SK-N-DZ (cell line): ENCODE measurements around the gene GOLGA1. TPM values are rescaled to one million over a fixed set of nuclear protein-coding genes. Genes with fewer than 3 reads are reported as not detected.
"Not testable (repeated sequence)": the region's sequence is repeated elsewhere in the genome, so short reads cannot be mapped to it uniquely, and the experiment has no call there.

Experiments
- DNase-seq: peaks from one replicate; pipeline ENCODE4 v3.0.0-alpha.2; 2015; ENCODE audit warnings: low spot score
- polyA plus RNA-seq, 2 experiments: library from polyadenylated mRNA; depleted of rRNA; stranded (reverse); fragments of >200 nt; gene quantifications; 2 replicates each; pipeline ENCODE4 v1.2.3, GENCODE V29; 2014

GOLGA1 gene
- polyA plus RNA-seq (2014; cell fraction: cytosol; rRNA removed): 9.3 and 10.4 TPM in 2 replicates
- 41.3 and 42.8 TPM in 2 replicates for polyA plus RNA-seq (2014; cell fraction: nucleus; rRNA removed)

GRCh38 chr9:124940894-124941678 lies at the start of gene GOLGA1:
GOLGA1 (minus strand) TSS chr9:124941083; CDS start chr9:124938711, 2,372 bp downstream.
- DNase-seq: peak; percentile 93

- DNase-seq: no peak
Observed at GRCh38 chr9:124983698-124984097, 42.8 kb upstream of the GOLGA1 start.

- DNase-seq: no peak
Observed at GRCh38 chr9:124980431-124980830, 39.5 kb upstream of the GOLGA1 start.

- DNase-seq: no peak
Observed at GRCh38 chr9:124975131-124975530, 34.2 kb upstream of the GOLGA1 start.

GRCh38 chr9:124973807-124974206 lies 32.9 kb upstream of the GOLGA1 start:
- DNase-seq: no peak

GRCh38 chr9:124972241-124972770 lies 31.4 kb upstream of the GOLGA1 start:
- DNase-seq: no peak

GRCh38 chr9:124969401-124969800 lies 28.5 kb upstream of the GOLGA1 start:
- no peak for DNase-seq

- no peak for DNase-seq
Observed at GRCh38 chr9:124968238-124968637, 27.4 kb upstream of the GOLGA1 start.

GRCh38 chr9:124965775-124966568 lies 25.1 kb upstream of the GOLGA1 start:
- not testable (repeated sequence) for DNase-seq

GRCh38 chr9:124964604-124965003 lies 23.7 kb upstream of the GOLGA1 start:
- peak; percentile 16 for DNase-seq

GRCh38 chr9:124964056-124964455 lies 23.2 kb upstream of the GOLGA1 start:
- no peak for DNase-seq

GRCh38 chr9:124960409-124960752 lies 19.5 kb upstream of the GOLGA1 start:
- DNase-seq: no peak

GRCh38 chr9:124959671-124960408 lies 19.0 kb upstream of the GOLGA1 start:
- not testable (repeated sequence) for DNase-seq

GRCh38 chr9:124954255-124954654 lies 13.4 kb upstream of the GOLGA1 start:
- DNase-seq: no peak

- DNase-seq: no peak
Observed at GRCh38 chr9:124950050-124950718, 9.3 kb upstream of the GOLGA1 start.

GRCh38 chr9:124949387-124949786 lies 8.5 kb upstream of the GOLGA1 start:
- DNase-seq: no peak

GRCh38 chr9:124947727-124948391 lies 7.0 kb upstream of the GOLGA1 start:
- no peak for DNase-seq

GRCh38 chr9:124946167-124946566 lies 5.3 kb upstream of the GOLGA1 start:
- DNase-seq: no peak

- peak; percentile 53 for DNase-seq
Observed at GRCh38 chr9:124941679-124942561, 1.0 kb upstream of the GOLGA1 start.

GRCh38 chr9:124940521-124940893 lies 376 bp downstream of the GOLGA1 start:
- DNase-seq: no peak
